AG09309 (cell line): ENCODE data around the gene ANKRD17.

Experiments used
- DNase-seq: peaks from one replicate; pipeline ENCODE4 v3.0.0-alpha.2; 2010; ENCODE audit warnings: low read depth
- H3K4me3 ChIP-seq: 2 replicates; pipeline ENCODE4 v1.5.1; 2011; ENCODE audit warnings: mild to moderate bottlenecking, low read depth, low read length, moderate library complexity; ENCODE audit not compliant: control insufficient read depth
- TF ChIP-seq, protein P1 (sequence below): IDR thresholded peaks from 2 replicates; pipeline ENCODE4 v1.5.1; 2011; ENCODE audit warnings: mild to moderate bottlenecking, low read depth, low read length, inconsistent platforms; ENCODE audit not compliant: insufficient read depth, control insufficient read depth; ENCODE audit errors: missing control alignments

The ANKRD17 gene

DNA sequence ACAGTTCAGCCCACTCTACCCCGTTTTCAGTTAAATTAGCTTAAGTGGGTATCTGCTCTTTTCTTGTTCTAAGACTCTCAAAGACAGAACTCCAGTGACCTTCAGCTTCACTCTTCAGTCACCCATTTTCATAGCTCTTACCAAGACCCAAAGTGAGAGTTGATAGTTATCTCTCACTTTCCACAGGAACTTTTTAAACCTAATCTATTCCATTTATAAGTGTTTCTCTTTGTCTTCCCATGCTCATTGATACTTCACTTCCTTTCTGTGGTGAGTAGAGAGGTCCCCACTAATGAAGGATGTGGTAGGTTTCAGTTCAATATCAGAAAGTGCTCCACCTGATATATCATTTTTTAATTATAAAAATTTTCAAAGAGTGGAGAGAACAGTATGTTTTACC lies 222.5 kb downstream of the ANKRD17 start:
- TF ChIP-seq, protein P1, sequence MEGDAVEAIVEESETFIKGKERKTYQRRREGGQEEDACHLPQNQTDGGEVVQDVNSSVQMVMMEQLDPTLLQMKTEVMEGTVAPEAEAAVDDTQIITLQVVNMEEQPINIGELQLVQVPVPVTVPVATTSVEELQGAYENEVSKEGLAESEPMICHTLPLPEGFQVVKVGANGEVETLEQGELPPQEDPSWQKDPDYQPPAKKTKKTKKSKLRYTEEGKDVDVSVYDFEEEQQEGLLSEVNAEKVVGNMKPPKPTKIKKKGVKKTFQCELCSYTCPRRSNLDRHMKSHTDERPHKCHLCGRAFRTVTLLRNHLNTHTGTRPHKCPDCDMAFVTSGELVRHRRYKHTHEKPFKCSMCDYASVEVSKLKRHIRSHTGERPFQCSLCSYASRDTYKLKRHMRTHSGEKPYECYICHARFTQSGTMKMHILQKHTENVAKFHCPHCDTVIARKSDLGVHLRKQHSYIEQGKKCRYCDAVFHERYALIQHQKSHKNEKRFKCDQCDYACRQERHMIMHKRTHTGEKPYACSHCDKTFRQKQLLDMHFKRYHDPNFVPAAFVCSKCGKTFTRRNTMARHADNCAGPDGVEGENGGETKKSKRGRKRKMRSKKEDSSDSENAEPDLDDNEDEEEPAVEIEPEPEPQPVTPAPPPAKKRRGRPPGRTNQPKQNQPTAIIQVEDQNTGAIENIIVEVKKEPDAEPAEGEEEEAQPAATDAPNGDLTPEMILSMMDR, result no peak
- no peak for DNase-seq
- H3K4me3 ChIP-seq, result no peak overlapping the region

DNA sequence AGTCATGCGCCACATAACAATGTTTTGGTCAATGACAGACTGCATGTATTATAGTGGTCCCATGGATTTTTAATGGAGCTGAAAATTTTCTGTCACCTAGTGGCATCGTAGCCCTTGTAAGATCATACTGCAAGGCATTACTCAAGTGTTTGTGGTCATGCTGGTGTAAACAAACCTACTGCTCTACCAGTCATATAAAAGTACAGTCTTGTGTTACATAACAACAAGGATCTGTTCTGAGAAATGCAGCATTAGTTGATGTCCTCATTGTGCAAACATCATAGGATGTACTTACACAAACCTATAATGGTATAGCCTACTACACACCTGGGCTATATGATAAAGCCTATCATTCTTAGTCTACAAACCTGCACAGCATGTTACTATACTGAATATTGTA lies 223.7 kb downstream of the ANKRD17 start:
- no peak for DNase-seq
- no peak overlapping the region for H3K4me3 ChIP-seq
- TF ChIP-seq, protein P1, result no peak

GRCh38 chr4:73028621-73029020 lies 230.0 kb downstream of the ANKRD17 start:
- TF ChIP-seq, protein P1, result no peak
- DNase-seq, result no peak
- no peak overlapping the region for H3K4me3 ChIP-seq
